22Rv1 (cell line): ENCODE data around the gene CARS1.

Source experiments
- H3K27ac ChIP-seq: fragments of 450-650 bp; 2 replicates; pipeline ENCODE4 v1.5.1; 2017
- ZFX ChIP-seq: fragments of 450-650 bp; IDR thresholded peaks from 2 replicates; pipeline ENCODE4 v1.6.1; 2017; ENCODE audit warnings: antibody characterized with exemption, borderline replicate concordance
- TF ChIP-seq, protein P1 (sequence below): fragments of 450-650 bp; IDR thresholded peaks from 2 replicates; pipeline ENCODE4 v1.5.1; 2017; ENCODE audit warnings: mild to moderate bottlenecking

CARS1 gene

DNA sequence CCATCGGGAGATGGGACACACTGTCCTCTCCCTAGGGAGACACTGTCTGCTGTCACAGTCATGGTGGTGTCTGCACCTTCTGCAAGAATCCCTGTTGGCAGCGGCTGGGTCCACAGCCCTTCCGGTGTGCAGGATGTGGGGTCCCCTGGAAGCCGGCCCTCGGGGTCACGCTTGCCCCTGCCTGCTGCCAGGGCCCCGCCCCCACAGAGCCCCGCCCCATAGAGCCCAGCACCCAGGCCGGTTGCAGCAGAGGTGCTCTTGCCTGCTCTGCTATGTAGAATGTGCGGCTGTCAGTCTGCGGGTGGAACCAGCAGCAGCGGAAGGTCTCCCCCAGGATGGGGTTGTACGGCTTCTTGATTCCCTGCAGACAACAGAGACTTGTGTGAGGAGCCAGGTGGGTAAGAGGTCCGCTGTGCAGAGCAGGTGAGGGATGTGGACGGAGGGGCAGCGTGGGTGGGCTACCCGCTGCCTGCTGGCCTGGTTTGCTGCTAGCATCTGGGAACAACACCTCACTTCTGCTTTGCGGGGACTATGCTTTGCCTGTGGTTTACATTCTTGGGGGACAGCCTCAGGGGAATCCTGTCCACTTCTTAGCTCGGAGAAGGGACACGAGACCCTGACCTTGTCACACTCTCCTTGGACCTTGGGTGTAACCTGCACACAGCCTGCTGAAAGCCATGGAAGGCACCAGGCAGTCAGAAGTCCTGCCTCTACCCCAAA, 44.9 kb upstream of the CARS1 start:
- H3K27ac ChIP-seq, result no peak overlapping the region
- no peak for TF ChIP-seq ZFX
- TF ChIP-seq, protein P1, sequence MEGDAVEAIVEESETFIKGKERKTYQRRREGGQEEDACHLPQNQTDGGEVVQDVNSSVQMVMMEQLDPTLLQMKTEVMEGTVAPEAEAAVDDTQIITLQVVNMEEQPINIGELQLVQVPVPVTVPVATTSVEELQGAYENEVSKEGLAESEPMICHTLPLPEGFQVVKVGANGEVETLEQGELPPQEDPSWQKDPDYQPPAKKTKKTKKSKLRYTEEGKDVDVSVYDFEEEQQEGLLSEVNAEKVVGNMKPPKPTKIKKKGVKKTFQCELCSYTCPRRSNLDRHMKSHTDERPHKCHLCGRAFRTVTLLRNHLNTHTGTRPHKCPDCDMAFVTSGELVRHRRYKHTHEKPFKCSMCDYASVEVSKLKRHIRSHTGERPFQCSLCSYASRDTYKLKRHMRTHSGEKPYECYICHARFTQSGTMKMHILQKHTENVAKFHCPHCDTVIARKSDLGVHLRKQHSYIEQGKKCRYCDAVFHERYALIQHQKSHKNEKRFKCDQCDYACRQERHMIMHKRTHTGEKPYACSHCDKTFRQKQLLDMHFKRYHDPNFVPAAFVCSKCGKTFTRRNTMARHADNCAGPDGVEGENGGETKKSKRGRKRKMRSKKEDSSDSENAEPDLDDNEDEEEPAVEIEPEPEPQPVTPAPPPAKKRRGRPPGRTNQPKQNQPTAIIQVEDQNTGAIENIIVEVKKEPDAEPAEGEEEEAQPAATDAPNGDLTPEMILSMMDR, result no peak

DNA sequence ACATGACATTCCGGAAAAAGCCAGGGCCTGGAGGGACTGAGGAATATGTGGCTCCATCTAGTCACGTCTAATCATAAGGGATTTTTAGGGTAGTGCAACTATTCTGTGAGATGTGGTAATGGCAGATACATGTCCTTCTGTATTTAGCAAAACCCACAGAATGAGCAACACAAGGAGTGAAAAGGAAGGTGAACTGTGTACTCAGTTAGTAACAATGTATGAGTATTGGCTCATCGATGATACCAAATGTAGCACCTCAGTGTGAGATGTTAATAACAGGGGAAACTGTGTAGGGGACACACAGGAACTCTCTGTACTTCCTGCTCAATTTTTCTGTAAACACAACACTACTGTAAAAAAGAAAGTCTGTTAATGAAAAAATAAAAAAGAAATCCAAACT, 42.0 kb upstream of the CARS1 start:
- H3K27ac ChIP-seq, result no peak overlapping the region
- TF ChIP-seq ZFX, result no peak
- TF ChIP-seq, protein P1, result no peak

DNA sequence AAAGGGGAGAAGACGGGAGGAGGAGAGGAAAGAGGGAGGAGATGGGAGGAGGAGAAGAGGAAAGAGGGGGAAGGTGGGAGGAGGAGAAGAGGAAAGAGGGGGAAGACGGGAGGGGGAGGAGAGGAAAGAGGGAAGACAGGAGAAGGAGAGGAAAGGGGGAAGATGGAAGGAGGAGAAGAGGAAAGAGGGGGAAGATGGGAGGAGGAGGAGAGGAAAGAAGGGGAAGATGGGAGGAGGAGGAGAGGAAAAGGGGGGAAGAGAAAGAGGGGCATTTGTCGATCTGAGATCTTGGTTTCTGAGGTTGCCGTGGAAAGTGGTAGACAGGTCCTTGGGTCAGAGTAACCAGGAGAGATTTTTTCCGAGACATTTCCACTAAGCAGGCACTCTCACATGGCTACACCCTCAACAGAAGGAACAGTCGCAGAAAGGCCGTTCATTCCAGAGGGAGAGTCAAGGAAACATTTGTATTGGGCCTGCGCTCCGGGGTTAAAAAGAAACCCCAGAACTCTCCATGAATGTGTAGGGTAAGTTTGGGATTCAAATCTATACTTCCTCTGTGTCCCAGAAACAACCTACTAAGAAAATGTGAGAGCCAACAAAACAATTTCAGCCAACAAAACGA, 39.8 kb upstream of the CARS1 start:
- TF ChIP-seq, protein P1, result no peak
- TF ChIP-seq ZFX, result no peak
- H3K27ac ChIP-seq, result no peak overlapping the region

DNA sequence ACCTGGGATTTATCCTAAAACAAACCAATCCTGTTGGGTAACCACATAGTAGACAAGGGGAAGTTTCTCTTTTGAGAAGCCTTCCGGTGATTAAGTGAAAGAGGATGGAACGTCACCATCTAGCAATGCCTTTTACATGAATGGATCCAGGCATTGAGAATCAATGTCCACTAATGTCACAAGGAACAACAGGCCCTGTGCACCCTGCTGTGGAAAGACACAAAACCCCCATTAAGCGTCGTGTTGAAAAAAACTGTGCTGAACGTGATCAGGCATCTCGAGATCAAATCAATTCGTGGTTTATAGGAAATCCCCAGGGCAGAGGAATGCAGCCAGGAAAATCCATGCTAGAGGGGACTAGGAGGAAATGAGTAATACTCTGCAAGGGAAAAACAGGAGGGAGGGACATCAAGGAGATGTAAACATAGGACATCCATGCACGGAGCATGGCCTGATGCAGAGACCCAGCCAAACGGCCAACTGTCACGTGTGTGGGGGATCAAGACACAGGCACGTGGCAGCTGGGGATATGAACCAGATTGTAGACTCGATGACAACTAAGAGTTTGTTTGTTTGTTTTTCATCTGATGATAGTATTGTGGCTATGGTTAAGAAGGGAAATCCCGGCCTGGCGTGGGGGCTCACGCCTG, 38.6 kb upstream of the CARS1 start:
- TF ChIP-seq ZFX, result no peak
- TF ChIP-seq, protein P1, result no peak
- no peak overlapping the region for H3K27ac ChIP-seq

DNA sequence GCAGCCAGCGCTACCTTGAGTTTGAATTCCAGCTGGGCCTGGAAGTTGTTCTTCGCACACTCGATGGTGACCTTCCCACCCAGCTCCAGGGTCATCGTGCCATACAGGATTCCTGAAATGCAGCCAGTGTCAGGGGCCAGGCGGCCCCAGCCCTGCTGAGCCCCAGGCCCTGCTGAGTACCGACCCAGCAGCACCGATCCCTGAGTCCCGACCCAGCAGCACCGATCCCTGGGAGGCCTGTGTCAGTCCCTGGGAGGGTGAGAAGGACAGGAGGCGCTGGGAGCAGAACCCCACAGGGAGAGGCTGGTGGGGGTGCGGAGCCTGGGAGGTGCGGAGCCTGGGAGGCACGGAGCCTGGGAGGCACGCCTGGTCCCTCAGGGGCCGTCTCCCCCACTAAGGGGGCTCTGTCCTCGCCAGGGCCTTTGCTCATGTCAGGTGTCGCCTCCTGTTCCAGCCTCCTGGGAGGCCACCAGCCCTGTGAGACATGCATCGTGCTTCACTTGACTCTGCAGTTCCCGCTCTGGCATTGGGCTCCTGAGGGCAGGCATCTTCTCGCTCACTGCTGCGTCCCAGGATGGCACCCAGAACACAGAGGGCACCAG, 37.1 kb upstream of the CARS1 start:
- H3K27ac ChIP-seq, result no peak overlapping the region
- TF ChIP-seq, protein P1, result no peak
- TF ChIP-seq ZFX, result no peak

DNA sequence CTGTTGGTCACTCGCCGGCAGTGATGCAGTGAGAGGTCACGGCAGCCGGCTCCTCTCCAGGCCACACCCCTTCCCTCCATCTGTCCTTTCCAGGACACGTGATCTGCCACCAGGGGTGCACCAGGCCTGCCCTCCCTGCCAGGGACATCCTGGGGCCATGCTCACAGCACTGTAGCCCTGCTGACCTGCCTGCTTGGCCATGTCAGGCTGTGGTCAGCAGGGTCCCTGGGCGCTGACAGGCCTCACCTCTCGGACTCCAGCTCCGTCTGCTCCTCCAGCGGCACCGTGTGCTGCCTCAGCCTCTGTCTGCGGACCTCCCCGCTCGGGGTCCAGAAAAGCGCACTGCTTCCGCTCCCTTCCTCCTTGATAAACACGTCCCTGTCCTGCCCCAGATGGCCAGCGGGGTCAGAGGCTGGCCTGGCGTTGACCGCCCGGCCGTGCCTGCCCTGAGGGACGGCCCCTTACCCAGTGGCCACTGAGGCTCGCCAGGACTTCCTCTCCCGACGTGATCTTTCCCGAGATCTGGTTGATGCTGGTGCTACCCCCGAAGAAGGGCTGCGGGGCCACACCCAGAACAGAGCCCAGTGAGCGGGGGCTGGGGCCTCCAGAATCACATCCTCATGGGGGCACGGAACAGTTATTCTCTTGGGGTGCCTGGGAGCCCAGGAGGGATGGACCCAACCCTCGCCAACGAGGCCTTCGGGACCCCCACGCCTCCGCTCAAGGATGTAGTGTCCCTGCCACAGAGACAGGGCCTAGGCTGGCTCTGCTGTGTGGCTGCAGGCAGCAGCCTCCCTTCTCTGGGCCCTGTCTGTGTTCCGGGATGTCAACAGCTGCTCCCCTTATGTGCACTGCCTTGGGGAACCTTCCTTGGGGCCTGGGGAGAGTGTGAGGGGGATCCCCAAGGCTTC, 36.3 kb upstream of the CARS1 start:
- TF ChIP-seq, protein P1, result no peak
- no peak for TF ChIP-seq ZFX

More for the DNA sequence above, 36.3 kb upstream of the CARS1 start:
- H3K27ac ChIP-seq, result no peak overlapping the region
